Endodermal cell (in vitro differentiated cells): ENCODE results near the gene TOB1. TPM values are rescaled to one million over a fixed set of nuclear protein-coding genes. Genes with fewer than 3 reads are reported as not detected.

Experiments used
- DNase-seq: peaks from one replicate; pipeline ENCODE4 v3.0.0-alpha.2; 2017
- H3K27ac ChIP-seq: 2 replicates; pipeline ENCODE4 v1.5.1; 2013; ENCODE audit warnings: mild to moderate bottlenecking, low read depth, low read length, moderate library complexity
- H3K27me3 ChIP-seq: 2 replicates; pipeline ENCODE4 v1.6.1; 2013; ENCODE audit warnings: mild to moderate bottlenecking, low read length, moderate library complexity; ENCODE audit not compliant: insufficient read depth, control insufficient read depth, poor library complexity, severe bottlenecking
- H3K36me3 ChIP-seq: 2 replicates; pipeline ENCODE4 v1.7.0; 2013; ENCODE audit warnings: mild to moderate bottlenecking, low read length, moderate library complexity; ENCODE audit not compliant: control insufficient read depth, insufficient read depth
- H3K4me1 ChIP-seq: one replicate; pipeline ENCODE4 v1.7.0; 2013; ENCODE audit warnings: low read length; ENCODE audit not compliant: control insufficient read depth, insufficient read depth
- H3K4me3 ChIP-seq: 2 replicates; pipeline ENCODE4 v1.5.1; 2013; ENCODE audit warnings: mild to moderate bottlenecking, low read length, moderate library complexity
- H3K9ac ChIP-seq: 2 replicates; pipeline ENCODE4 v1.6.1; 2013; ENCODE audit warnings: mild to moderate bottlenecking, low read length, moderate library complexity; ENCODE audit not compliant: poor library complexity, severe bottlenecking; ENCODE audit errors: extremely low read depth
- H3K9me3 ChIP-seq: 2 replicates; pipeline ENCODE4 v1.6.1; 2013; ENCODE audit warnings: mild to moderate bottlenecking, low read length, moderate library complexity; ENCODE audit not compliant: control insufficient read depth
- H3K27ac Mint-ChIP-seq: 2 replicates; pipeline ENCODE4 v1.8.0; 2020; ENCODE audit warnings: mixed read lengths
- H3K27me3 Mint-ChIP-seq: 2 replicates; pipeline ENCODE4 v1.8.0; 2021; ENCODE audit warnings: mild to moderate bottlenecking, mixed read lengths; ENCODE audit not compliant: insufficient read depth
- H3K36me3 Mint-ChIP-seq: 2 replicates; pipeline ENCODE4 v1.8.0; 2020; ENCODE audit warnings: low read depth, mixed read lengths
- H3K4me1 Mint-ChIP-seq: 2 replicates; pipeline ENCODE4 v1.8.0; 2020; ENCODE audit warnings: mixed read lengths
- H3K4me3 Mint-ChIP-seq: 2 replicates; pipeline ENCODE4 v1.8.0; 2020; ENCODE audit warnings: mild to moderate bottlenecking, moderate library complexity, mixed read lengths
- H3K9me3 Mint-ChIP-seq: 2 replicates; pipeline ENCODE4 v1.8.0; 2020; ENCODE audit warnings: mild to moderate bottlenecking, mixed read lengths
- WGBS, 2 experiments: methylation state at CpG; one replicate each; pipeline versions ENCODE4 v1.1.5 to v1.1.7; 2013; ENCODE audit warnings: missing lambda C conversion rate in 2 of 2, mixed read lengths in 1 of 2; ENCODE audit not compliant: insufficient coverage in 1 of 2, insufficient read length in 1 of 2; 5-methylcytosine and 5-hydroxymethylcytosine counted together
- long read RNA-seq, 4 experiments: library from polyadenylated mRNA in 2 of 4; library from RNA in 1 of 4; library from capped mRNA in 1 of 4; stranded (forward) in 3 of 4; unstranded in 1 of 4; transcript quantifications; one replicate each; pipeline ENCODE4 v2.0.0, GENCODE V29; 2020 to 2021; ENCODE audit warnings: inconsistent platforms in 1 of 4
- polyA plus RNA-seq, 2 experiments: library from polyadenylated mRNA; stranded (reverse); fragments of 50-300 nt; gene quantifications; one replicate each; pipeline ENCODE4 v1.2.3, GENCODE V29; 2013
- total RNA-seq, 2 donors: library from RNA; stranded (reverse); fragmentation: NEBNext Ultra II Directional in 1 of 2; extraction: Animal tissue kit (Norgen Biotek cat#: 25700) in 1 of 2; gene quantifications; 2 replicates in 1 of 2; 3 replicates in 1 of 2; pipeline ENCODE4 v1.2.1, GENCODE V29; 2021
- TF ChIP-seq, protein P1 (sequence below): fragments of 200-600 bp; sonication (generic); conservative IDR thresholded peaks from 2 replicates; pipeline ENCODE4 v1.5.0; 2021; ENCODE audit warnings: antibody characterized with exemption, mild to moderate bottlenecking

The TOB1 gene, protein sequence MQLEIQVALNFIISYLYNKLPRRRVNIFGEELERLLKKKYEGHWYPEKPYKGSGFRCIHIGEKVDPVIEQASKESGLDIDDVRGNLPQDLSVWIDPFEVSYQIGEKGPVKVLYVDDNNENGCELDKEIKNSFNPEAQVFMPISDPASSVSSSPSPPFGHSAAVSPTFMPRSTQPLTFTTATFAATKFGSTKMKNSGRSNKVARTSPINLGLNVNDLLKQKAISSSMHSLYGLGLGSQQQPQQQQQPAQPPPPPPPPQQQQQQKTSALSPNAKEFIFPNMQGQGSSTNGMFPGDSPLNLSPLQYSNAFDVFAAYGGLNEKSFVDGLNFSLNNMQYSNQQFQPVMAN
- 10 to 100 TPM; 35.5 to 36.3 TPM for total RNA-seq
- polyA plus RNA-seq (2013, experiment 1 of 2) = 45.3 TPM
- 45.3 TPM for polyA plus RNA-seq (2013, experiment 2 of 2)
- long read RNA-seq, experiment 1, partial matches to known transcripts = 0 of 10 reads
- long read RNA-seq, experiment 1, other reads (novel, unspliced or antisense) = 9 of 10 reads
- long read RNA-seq, experiment 2, transcript TOB1-202 (2 exons, 2,229 nt) = major isoform, 12 of 14 reads
- long read RNA-seq, experiment 2, partial matches to known transcripts = 0 of 14 reads
- long read RNA-seq, experiment 2, other reads (novel, unspliced or antisense) = 2 of 14 reads
- long read RNA-seq, experiment 3, transcript TOB1-202 (2 exons, 2,229 nt) = major isoform, 28 of 28 reads
- long read RNA-seq, experiment 3, partial matches to known transcripts = 0 of 28 reads
- long read RNA-seq, experiment 3, other reads (novel, unspliced or antisense) = 0 of 28 reads
- long read RNA-seq, experiment 4, partial matches to known transcripts = 0 of 2 reads
- long read RNA-seq, experiment 4, other reads (novel, unspliced or antisense) = 2 of 2 reads

DNA sequence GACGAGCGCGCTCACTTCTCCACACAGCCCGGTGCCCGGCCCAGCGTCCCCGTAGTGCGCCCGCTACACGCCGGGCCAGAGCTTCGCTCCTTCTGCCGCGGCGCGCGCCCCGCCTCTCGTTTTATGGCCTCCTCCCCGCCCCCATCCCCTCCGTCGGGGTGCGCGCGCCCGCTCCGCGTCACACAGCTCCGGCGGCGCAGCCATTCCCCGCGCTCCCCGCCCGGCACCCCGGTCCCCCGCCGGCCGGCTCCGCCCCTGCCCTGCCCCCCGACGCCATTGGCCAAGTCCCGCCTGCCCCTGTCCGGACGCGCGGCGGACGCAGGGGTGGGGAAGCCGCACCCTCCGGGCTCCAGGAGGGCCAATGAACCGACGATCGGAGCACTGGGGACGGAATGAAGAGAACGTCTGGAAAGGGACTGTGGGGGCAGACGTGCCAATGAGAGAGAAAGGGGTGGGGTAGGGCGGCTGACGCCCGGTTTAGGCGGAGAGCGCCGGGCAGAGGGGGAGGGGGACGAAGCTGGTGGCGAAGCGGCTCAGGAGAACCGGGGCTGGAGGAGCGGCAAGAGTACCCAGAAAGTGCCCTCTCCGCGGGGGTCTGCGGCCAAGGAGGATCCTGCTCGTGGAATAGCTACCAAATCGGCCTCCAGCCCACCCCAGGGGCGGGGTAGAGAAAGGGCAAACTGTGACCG, at the start of gene TOB1:
TOB1 (minus strand) TSS at position 94 of the 689 bp plus-strand sequence. CDS start 2,337 bp downstream, outside the sequence.
- Histone ChIP-seq H3K27ac (peak within 1 kb of the TSS; percentile 94), H3K4me3 (peak within 1 kb of the TSS; percentile 99), H3K9me3 (no peaks in the 10 kb centered on the region), H3K36me3 (peaks cover 26% of the 10 kb centered on the region), H3K9ac (peak within 1 kb of the TSS; percentile 97), H3K27me3 (no peaks in the 10 kb centered on the region), H3K4me1 (no peaks in the 10 kb centered on the region)
- H3K4me3 Mint-ChIP-seq = peak within 1 kb of the TSS; percentile 94
- 0% methylated on average over 30 to 75 of the region's 75 CpGs for WGBS, 2 experiments
- peak; percentile 100 for DNase-seq
- H3K27me3 Mint-ChIP-seq = no peaks in the 10 kb centered on the region
- H3K27ac Mint-ChIP-seq = peak within 1 kb of the TSS; percentile 99
- TF ChIP-seq, protein P1, sequence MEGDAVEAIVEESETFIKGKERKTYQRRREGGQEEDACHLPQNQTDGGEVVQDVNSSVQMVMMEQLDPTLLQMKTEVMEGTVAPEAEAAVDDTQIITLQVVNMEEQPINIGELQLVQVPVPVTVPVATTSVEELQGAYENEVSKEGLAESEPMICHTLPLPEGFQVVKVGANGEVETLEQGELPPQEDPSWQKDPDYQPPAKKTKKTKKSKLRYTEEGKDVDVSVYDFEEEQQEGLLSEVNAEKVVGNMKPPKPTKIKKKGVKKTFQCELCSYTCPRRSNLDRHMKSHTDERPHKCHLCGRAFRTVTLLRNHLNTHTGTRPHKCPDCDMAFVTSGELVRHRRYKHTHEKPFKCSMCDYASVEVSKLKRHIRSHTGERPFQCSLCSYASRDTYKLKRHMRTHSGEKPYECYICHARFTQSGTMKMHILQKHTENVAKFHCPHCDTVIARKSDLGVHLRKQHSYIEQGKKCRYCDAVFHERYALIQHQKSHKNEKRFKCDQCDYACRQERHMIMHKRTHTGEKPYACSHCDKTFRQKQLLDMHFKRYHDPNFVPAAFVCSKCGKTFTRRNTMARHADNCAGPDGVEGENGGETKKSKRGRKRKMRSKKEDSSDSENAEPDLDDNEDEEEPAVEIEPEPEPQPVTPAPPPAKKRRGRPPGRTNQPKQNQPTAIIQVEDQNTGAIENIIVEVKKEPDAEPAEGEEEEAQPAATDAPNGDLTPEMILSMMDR = no peak
- no peaks in the 10 kb centered on the region for H3K9me3 Mint-ChIP-seq
- H3K36me3 Mint-ChIP-seq = peaks cover 15% of the 10 kb centered on the region
- H3K4me1 Mint-ChIP-seq = peaks cover 23% of the 10 kb centered on the region

DNA sequence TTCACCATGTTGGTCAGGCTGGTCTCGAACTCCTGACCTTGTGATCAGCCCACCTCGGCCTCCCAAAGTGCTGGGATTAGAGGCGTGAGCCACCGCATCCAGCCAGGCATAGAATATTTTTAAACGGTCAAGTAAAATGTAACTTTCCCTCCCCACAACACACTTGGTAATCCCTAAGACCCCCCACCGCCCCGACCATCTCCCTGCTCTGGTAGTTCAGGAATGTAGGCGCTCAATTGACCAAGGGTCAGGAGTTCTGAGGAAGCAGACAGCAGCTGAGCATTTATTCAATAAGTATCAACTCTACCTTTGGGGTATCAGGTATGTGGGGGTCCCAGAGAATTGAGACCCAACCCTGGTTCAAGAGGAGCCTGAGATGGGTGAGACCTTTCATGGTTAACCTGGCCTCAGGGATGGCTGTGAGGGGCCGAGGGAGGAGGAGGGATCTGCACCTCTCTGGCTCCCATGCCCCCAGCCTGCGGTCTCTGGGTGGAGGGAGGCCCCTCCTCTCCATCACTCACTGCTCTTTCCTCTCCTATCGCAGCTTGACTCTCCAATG, 48.4 kb upstream of the TOB1 start:
- Mint-ChIP-seq H3K9me3 (no peaks in the 10 kb centered on the region), H3K4me3 (no peak overlapping the region), H3K4me1 (peaks cover 26% of the 10 kb centered on the region), H3K27ac (no peak overlapping the region), H3K27me3 (no peaks in the 10 kb centered on the region), H3K36me3 (no peaks in the 10 kb centered on the region)
- Histone ChIP-seq H3K27ac (no peak overlapping the region), H3K4me3 (no peak overlapping the region), H3K27me3 (no peaks in the 10 kb centered on the region), H3K36me3 (no peaks in the 10 kb centered on the region), H3K9ac (no peak overlapping the region), H3K4me1 (no peaks in the 10 kb centered on the region), H3K9me3 (no peaks in the 10 kb centered on the region)
- DNase-seq = peak; percentile 80
- TF ChIP-seq, protein P1 = no peak
- 82 to 84% methylated on average over 8 to 11 of the region's 11 CpGs for WGBS, 2 experiments

DNA sequence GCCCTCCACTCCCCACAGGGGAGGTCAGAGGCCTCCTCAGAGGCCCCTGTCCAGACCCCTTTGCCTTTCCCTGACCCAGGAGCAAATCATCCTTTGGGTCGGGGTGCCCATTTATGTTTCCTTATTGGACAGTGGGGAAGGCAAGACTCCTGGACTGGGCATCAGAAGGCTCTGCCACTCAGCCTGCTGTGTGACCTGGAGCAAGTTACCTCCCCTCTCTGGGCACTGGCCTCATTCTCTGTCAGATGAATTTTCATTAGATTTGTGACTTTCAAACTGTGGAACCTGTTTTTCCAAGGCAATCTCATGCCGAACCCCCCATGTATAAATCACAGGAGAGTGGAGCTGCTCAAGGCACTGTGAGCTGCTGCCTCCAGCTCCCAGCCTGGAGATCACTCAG, 47.0 kb upstream of the TOB1 start:
- Mint-ChIP-seq H3K27me3 (no peaks in the 10 kb centered on the region), H3K27ac (no peak overlapping the region), H3K9me3 (no peaks in the 10 kb centered on the region), H3K4me3 (no peak overlapping the region), H3K4me1 (peaks cover 23% of the 10 kb centered on the region), H3K36me3 (no peaks in the 10 kb centered on the region)
- DNase-seq = no peak
- Histone ChIP-seq H3K4me1 (peaks cover 6% of the 10 kb centered on the region), H3K36me3 (no peaks in the 10 kb centered on the region), H3K9me3 (no peaks in the 10 kb centered on the region), H3K27me3 (no peaks in the 10 kb centered on the region), H3K27ac (no peak overlapping the region), H3K9ac (no peak overlapping the region), H3K4me3 (no peak overlapping the region)
- TF ChIP-seq, protein P1 = no peak
- 92% methylated on average over 2 of the region's 2 CpGs for WGBS, 2 experiments
